OCI-LY1 (cell line): ENCODE results near the gene UBXN1.

Experiments used
- H2AFZ ChIP-seq: fragments of 200-600 bp; sonication (generic), shearing (Covaris generic); 2 replicates; pipeline ENCODE4 v1.6.0; 2014; ENCODE audit warnings: antibody characterized with exemption, mild to moderate bottlenecking, low read length
- H3F3A ChIP-seq: fragments of 200-600 bp; sonication (generic), shearing (Covaris generic); 2 replicates; pipeline ENCODE4 v1.6.0; 2014; ENCODE audit warnings: mild to moderate bottlenecking, antibody characterized with exemption, low read length, moderate library complexity; ENCODE audit not compliant: insufficient read depth
- H3K27ac ChIP-seq: fragments of 200-600 bp; sonication (generic); 2 replicates; pipeline ENCODE4 v1.5.1; 2014; ENCODE audit warnings: low read length, mixed run types, mild to moderate bottlenecking, low read depth; ENCODE audit not compliant: poor library complexity, severe bottlenecking
- H3K27me3 ChIP-seq: fragments of 200-600 bp; sonication (generic); 2 replicates; pipeline ENCODE4 v1.6.0; 2014; ENCODE audit warnings: antibody characterized with exemption, mild to moderate bottlenecking, low read length, moderate library complexity; ENCODE audit not compliant: insufficient read depth
- H3K36me3 ChIP-seq: fragments of 200-600 bp; sonication (generic); 2 replicates; pipeline ENCODE4 v1.6.1; 2014; ENCODE audit warnings: mild to moderate bottlenecking, antibody characterized with exemption, low read length, moderate library complexity, mixed read lengths; ENCODE audit not compliant: insufficient read depth
- H3K4me1 ChIP-seq: fragments of 200-600 bp; sonication (generic); 2 replicates; pipeline ENCODE4 v1.5.1; 2014; ENCODE audit warnings: mild to moderate bottlenecking, low read length, moderate library complexity; ENCODE audit not compliant: insufficient read depth, severe bottlenecking
- H3K4me2 ChIP-seq: fragments of 200-600 bp; sonication (generic), shearing (Covaris generic); 2 replicates; pipeline ENCODE4 v1.6.1; 2014; ENCODE audit warnings: low read length
- H3K4me3 ChIP-seq: fragments of 200-600 bp; sonication (generic); 2 replicates; pipeline ENCODE4 v1.5.1; 2014; ENCODE audit warnings: low read length, low read depth, mild to moderate bottlenecking, mixed read lengths; ENCODE audit not compliant: poor library complexity, severe bottlenecking
- H3K79me2 ChIP-seq: fragments of 200-600 bp; shearing (Covaris generic); 2 replicates; pipeline ENCODE4 v1.6.1; 2016; ENCODE audit warnings: mixed run types, low read length, mixed read lengths; ENCODE audit not compliant: insufficient read depth
- H3K9ac ChIP-seq: fragments of 200-600 bp; sonication (generic), shearing (Covaris generic); 2 replicates; pipeline ENCODE4 v1.6.1; 2014; ENCODE audit warnings: mild to moderate bottlenecking, low read length, mixed read lengths
- H3K9me2 ChIP-seq: fragments of 200-600 bp; sonication (generic), shearing (Covaris generic); 2 replicates; pipeline ENCODE4 v1.6.1; 2014; ENCODE audit warnings: low read depth, mild to moderate bottlenecking, low read length, mixed read lengths
- H3K9me3 ChIP-seq: fragments of 200-600 bp; shearing (Covaris generic); 2 replicates; pipeline ENCODE4 v1.6.1; 2014; ENCODE audit warnings: low read length, mixed read lengths
- H4K20me1 ChIP-seq: fragments of 200-600 bp; sonication (generic), shearing (Covaris generic); 2 replicates; pipeline ENCODE4 v1.6.0; 2016; ENCODE audit warnings: mild to moderate bottlenecking, low read length; ENCODE audit not compliant: insufficient read depth
- CTCF ChIP-seq: fragments of 200-600 bp; sonication (generic), shearing (Covaris generic); IDR thresholded peaks from 2 replicates; pipeline ENCODE4 v1.5.1; 2017; ENCODE audit warnings: mild to moderate bottlenecking, antibody characterized with exemption, low read length, moderate library complexity, mixed read lengths
- EZH2 ChIP-seq: fragments of 200-600 bp; sonication (generic), shearing (Covaris generic); IDR thresholded peaks from 2 replicates; pipeline ENCODE4 v1.8.0; 2017; ENCODE audit warnings: borderline replicate concordance, mixed run types, mild to moderate bottlenecking, antibody characterized with exemption, low read length, moderate library complexity, mixed read lengths

The UBXN1 gene

GRCh38 chr11:62645671-62645945, 33.3 kb downstream of the UBXN1 start:
- Histone ChIP-seq H2AFZ (no peak overlapping the region), H3K27ac (peak overlapping the region; percentile 74), H3K4me1 (peaks cover 21% of the 10 kb centered on the region), H3K79me2 (peaks cover 36% of the 10 kb centered on the region), H3K4me2 (peak overlapping the region; percentile 67), H3F3A (no peaks in the 10 kb centered on the region), H3K9me3 (no peaks in the 10 kb centered on the region), H3K36me3 (peaks cover 55% of the 10 kb centered on the region), H3K9ac (peak overlapping the region; percentile 86), H3K9me2 (no peaks in the 10 kb centered on the region), H4K20me1 (no peaks in the 10 kb centered on the region), H3K4me3 (peak overlapping the region; percentile 91), H3K27me3 (no peaks in the 10 kb centered on the region)
- TF ChIP-seq CTCF = no peak
- no peak for TF ChIP-seq EZH2

- H3K79me2 ChIP-seq = peaks cover 36% of the 10 kb centered on the region
- H3K36me3 ChIP-seq = peaks cover 51% of the 10 kb centered on the region
Observed at GRCh38 chr11:62644220-62644619, 34.7 kb downstream of the UBXN1 start.

GRCh38 chr11:62632492-62632891, 46.4 kb downstream of the UBXN1 start:
- Histone ChIP-seq H3K36me3 (peaks cover 97% of the 10 kb centered on the region), H3K4me1 (no peaks in the 10 kb centered on the region), H3K4me2 (no peak overlapping the region), H3K9me3 (no peaks in the 10 kb centered on the region), H3K79me2 (no peaks in the 10 kb centered on the region), H3K4me3 (no peak overlapping the region), H3K27me3 (no peaks in the 10 kb centered on the region), H2AFZ (no peak overlapping the region), H4K20me1 (no peaks in the 10 kb centered on the region), H3F3A (no peaks in the 10 kb centered on the region), H3K9me2 (no peaks in the 10 kb centered on the region), H3K27ac (no peak overlapping the region), H3K9ac (no peak overlapping the region)
- TF ChIP-seq EZH2 (no peak), CTCF (no peak)

More at GRCh38 chr11:62644220-62644619, 34.7 kb downstream of the UBXN1 start:
- Histone ChIP-seq H3K4me1 (peaks cover 21% of the 10 kb centered on the region), H3F3A (no peaks in the 10 kb centered on the region), H3K27me3 (no peaks in the 10 kb centered on the region), H3K4me2 (no peak overlapping the region), H3K9ac (no peak overlapping the region), H3K4me3 (no peak overlapping the region), H4K20me1 (no peaks in the 10 kb centered on the region), H3K27ac (no peak overlapping the region), H3K9me3 (no peaks in the 10 kb centered on the region), H3K9me2 (no peaks in the 10 kb centered on the region), H2AFZ (no peak overlapping the region)
- TF ChIP-seq EZH2 (no peak), CTCF (no peak)
